SIG-M5 (cell line): ENCODE data around the gene RAI1.

Experiments
- DNase-seq: peaks from one replicate; lab custom pipeline; 2025; lab: John Stamatoyannopoulos, UW

Gene RAI1

DNA sequence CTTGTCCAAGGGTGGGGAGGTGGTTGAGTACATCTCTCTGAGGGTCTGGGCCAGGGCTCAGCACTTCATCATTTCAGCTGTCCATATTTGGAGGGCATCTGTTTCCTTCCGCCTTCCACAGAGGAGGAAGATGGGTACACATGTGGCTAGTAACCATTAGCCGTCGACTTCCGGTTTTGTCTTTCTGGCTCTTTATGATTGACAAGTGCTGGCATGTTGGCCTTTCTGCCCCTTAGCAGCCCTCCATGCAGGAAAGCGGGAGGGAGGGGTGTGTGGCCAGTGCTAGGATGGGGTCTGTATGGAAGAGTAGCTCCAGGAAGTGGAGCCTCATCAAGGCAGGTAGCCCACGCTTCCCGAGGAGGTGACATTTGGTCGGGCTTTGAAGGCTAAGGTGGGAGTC is 69.6 kb downstream of the RAI1 start:
- no peak for DNase-seq

DNA sequence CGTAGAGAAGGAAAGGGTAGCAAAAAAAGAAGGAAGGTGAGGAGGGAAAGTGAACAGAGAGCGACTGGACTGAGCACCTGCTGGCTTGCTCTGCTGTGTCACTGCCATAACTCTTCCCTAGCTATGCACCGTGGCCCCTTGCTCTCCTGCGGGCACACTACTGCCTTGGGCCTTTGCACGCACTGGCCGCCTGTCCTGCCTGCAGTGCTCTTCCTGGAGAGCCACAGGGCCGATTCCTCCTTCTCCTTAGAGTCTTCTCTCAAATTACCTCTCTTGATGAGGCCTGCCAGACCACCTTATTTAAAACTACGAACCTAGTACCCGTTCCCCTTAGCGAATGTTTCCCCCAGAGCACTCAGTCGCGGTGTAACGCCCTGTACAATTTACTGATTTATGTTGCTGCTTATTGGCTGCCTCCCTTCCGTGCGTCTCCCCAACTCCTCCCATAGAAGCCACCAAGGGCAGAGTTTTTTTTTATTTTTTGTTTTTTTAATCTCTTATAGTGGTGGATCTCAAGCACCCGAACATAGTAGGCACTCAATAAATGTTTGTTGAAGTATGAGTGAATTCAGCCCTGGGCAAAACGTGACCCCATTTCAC is 70.3 kb downstream of the RAI1 start:
- no peak for DNase-seq

DNA sequence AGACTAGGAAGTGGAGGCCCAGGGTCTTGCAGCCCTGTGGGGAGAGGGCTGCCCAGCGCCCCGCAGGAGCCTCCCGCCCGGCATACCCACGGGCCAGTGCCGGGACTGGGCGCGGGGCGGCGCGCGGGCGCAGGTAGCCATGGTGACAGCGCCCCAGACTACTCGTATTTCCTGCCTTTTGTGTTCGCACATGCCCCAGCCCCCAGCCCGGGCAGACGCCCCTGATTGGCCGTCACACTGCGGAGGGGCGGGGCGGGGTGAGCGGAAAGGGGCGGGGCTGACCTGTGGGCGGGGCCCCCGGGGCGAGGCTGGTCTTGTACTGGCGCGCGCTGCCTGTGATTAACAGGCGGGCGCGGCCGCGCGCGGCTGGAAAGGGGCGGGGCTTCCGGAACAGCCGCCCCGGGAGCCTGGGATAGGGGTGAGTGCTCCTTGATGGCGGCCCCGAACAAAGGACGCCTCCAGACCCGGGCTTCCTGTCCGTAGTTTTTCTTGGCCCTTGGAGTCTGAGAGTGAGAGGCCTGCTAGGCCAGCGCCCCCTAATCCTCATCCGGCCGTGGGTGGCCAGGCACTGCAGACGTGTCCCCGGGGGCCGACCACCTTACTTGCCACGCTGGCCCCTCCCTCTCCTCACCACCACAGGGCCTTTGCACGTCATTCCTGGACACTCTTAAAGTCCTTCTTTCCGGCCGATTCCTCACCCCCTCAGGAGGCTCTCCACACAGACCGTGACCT is 71.0 kb downstream of the RAI1 start:
- DNase-seq, result peak; percentile 66

DNA sequence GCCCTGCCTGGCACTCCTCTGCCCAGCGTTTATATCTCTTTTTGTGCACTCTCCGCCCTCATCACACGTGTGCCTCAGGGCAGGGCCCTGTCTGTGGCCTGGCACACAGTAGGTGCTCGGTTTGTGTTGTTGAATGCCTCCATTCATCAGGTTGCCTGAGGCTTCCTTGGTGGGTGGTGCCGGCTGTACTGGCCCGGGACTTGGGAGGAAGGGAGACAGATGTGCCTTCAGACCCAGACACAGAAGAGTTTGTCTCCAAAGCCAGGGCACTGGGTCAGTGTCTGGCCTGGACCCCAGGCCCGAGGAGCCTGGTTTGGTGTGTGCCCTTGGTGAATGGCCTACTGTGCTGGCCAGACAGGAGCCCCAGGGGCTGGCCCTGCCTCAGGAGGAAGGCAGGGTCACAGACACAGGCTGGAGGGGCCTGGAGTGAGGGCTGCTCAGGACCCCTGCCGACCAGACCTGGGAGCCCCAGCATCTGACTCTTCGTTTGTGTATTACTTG is 71.6 kb downstream of the RAI1 start:
- no peak for DNase-seq

DNA sequence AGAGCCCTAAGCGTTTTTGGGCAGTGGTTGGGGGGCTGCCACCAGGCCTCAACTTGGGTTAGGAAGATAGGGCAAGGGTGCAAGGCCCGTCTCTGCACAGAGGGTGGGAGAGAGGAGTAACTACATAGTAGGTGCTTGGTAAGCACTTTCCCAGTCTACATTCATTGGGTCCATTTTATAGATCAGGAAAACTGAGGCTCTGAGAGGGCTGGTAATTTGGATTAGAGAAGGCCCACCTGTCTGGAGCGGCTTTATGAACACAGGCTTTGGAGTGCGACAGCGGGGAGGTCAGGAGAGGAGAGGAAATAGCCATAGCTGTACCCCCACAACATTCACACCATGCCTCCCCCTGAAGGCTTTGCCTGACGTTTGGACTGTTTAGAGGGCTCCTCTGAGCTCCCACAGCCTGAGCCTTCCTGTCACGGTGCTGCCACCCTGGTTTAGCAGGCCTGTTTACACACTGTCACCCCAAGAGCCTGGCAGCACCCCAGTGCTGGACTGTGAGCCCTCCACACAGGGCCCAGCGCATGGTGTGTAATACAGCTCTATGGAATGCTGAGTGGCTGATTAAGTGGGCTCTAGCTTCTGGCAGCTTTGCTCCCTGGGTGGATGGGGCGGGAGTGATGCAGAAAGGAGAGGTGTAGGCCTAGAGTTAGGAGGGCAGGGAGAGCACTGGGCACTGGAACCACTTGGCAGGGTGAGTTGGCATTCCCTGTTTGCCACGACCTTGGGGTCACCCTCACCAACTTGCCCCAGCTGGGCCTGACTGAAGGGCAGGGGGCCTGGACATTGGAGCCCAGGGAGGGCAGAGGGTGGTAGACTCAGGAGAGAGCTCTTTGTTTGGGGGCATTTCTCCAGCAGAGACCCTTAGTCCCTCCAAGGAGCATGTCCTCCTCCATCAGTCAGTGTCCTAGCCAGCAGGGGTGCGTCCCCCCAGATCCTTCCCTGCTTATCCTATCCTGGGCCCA is 73.7 kb downstream of the RAI1 start:
- DNase-seq, result no peak

DNA sequence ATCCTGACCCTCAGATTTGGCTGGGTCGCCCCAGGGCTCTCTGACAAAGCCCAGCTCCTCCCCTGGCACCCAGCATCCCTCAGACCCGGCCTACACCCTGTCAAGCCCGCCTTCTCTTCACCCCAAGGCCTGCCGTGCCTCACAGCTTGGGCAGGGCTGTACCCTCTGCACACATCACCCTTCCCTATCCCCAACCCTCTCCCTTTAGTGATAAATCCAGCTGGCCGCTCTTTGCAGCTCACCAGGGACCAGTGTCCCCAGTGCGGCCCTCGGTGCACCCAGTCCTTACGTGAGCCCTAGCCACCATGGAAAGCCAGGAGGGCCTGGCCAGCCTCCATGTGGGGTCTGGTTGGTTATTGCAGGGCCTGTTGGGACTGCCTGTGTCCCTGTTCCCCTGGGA is 74.5 kb downstream of the RAI1 start:
- DNase-seq, result no peak

DNA sequence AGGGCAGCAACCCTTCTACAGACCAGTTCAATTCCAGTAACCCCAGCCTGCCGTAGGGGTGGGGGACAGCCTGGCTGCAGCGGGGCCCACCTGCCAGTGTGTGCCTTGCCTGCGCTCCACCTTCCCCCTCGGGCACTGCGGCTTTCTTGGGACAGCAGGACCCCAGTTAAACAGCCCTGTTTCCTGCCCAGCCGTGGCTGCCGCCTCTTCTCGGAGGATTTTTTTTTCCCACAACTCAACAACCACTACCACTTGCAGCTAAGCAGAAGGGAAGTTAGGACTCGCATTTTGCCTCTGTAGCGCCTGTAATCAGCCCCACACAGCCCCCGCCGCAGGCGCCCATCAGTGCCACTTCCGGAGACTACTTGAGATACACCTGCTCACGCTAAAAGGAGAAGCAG is 76.1 kb downstream of the RAI1 start:
- DNase-seq, result no peak

DNA sequence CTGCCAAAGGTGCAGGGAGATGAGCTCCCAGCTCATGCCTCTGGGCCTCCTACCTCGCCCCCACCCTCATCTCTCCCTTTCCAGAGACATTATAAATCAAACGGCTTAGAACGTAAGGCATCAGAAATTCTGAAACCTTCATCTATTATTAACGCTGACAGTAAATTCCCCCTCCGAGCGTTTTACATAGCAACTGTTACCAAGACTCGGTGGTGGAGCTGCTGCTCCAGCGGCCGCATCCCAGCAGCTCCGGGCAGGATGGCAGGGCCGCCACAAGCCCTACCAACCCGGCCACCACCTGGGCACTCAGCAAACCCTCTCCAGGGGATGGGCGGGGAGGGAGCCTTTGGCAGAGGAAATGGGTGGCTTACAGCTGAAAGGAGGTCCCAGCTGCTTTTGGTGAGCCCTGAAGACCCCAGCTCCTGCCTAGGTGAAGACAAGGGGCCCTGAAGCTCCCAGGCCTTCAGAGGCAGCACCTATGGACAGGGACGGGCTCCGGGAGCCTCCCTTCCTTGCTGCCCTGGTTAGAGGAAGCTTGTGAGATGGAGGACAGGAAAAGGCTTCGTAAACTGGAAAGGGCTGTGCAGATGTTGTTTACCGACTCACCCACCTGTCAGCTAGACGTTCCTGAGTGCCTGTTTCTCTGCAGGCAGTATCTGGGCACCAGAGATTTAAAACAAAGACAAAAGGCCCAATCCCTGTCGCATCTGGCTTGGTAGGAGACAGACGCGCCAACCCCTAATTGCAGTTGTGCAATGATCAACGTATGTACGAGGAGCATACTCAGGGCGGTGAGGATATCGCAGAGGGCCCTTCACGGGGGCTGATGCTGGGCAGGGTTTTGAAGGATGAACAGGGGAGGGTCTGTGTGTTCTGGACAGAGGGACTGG is 76.9 kb downstream of the RAI1 start:
- no peak for DNase-seq

DNA sequence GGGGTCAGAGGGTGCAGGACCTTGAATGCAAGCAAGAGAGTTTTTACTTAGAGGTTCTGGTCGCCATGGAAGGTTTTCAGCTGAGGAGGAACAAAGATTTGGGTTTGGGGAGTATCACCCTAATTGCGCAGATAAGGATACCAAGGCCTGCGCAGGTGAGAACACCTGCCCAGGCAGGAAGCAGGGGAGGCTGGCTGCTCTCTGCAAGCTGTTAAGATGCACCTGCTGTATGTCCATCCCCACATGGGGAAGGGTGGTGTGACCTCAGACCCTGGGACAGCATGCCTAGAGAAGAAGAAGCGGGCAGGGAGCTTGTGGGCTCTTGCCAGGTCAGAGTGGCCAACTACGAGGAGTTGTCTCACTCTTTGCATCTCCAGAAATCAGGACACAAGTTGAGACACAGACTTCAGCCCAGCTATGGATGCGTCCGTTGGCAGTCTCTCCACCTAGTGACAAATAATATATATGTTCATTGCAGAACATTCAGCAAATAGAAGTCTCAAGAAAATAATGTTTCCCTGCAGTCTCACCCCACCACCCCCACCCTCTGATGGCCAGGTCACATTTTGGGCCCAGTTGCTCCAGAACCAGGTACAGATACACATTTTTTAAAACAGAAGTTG is 77.8 kb downstream of the RAI1 start:
- no peak for DNase-seq

DNA sequence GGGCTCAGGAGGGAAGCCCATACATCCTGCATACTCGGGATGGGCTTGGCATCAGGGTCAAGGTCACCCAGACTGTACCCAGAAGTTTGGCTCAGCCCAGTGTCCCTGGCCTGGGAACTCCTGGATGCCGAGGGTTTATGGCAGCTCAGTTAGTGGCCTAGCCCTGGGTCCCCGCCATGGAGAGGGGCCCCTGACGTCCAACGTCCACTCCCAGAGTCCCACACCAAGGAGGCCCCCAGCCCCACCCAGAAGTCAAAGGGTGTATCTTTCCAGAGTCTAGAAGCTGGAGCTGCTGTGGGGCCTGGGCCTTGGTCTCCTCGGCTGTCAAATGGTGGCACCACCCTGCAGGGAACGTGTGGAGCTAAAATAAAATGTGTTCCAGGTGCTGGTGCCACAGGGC is 79.1 kb downstream of the RAI1 start:
- no peak for DNase-seq

DNA sequence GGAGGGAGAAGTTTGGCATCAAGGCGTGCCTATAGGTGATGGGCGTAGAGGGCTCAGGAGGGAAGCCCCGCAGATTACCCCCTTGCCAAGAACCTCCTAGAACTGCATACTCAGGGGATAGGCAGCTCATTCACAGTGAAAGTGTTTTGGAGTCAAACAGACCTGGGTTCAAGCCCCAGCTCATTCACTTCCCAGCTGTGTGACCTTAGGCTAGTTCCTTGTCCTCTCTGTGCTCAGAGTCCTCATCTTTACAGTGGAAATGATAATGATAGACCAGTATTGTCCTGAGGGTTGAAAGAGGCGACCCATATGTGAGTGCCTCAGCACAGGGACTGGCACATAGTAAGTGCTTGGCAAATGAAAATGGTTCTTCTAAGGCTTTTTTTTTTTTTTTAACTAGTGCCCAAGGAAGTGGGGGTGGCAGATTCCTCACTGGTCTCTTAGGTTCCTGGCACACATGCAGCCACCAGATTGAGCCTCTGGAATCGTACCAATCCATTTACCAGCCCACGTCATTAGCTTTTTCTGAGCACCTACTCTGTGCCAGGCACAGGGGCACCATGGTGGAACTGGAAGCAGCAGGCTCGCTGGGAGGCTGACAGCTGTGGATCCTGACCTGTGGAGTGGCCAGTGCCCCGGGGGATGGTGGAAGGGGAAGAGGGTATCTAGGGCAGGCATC is 79.8 kb downstream of the RAI1 start:
- no peak for DNase-seq

DNA sequence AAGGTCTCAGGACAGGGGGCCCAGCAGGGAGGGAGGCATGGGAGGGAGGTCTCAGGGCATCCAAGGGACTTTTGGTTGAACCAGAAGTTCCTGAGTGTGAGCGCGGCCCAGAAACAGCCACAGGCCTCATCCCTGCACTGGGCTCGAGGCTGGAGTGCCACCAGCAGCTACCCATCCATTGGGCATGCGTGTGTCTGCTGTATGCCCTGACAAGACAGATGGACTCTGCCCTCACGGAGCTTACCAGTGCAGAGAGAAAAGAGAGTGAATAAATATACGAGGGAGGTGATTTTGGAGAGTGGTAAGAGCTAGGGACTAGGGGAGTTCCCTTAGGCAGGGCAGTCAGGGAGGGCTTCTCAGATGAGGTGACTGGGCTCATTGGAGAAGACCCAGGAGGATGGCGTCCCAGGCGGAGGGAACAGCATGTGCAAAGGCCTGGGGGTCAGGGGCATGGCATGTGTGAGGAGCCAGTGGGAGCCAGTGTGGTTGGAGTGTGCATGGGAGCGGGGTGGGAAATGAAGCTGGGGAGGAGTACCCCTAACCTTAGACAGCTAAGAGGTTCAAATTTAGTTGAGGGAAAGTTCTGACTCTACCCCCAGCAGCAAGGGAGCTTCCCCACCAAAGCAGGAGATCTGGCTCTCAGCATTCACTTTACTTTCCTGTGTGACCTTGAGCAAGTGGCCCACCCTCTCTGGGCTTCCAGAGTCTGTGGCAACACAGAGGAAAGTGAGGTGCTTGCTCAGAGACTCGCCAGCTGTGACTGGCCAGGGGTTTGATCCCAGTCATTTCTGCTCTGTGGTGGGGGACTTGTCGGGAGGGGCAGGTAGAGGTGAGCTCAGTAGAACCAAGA is 80.9 kb downstream of the RAI1 start:
- no peak for DNase-seq

DNA sequence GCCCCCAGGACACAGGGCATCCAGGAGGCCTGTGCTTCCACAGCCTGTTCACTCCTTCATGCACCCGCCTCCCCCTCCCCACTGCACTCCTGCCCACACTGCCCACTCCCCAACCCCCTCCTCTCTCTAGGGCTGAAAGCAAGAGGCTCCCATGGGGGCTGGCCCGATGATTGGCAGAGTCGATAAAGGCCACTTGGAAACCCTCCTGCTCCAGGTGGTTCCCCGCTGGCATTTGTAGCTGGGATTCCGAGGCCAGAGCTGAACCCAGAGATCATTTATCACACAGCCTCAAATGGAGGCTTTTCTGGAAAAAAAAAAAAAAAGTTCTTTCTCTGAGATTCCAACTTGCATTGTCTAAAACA is 81.5 kb downstream of the RAI1 start:
- DNase-seq, result no peak

DNA sequence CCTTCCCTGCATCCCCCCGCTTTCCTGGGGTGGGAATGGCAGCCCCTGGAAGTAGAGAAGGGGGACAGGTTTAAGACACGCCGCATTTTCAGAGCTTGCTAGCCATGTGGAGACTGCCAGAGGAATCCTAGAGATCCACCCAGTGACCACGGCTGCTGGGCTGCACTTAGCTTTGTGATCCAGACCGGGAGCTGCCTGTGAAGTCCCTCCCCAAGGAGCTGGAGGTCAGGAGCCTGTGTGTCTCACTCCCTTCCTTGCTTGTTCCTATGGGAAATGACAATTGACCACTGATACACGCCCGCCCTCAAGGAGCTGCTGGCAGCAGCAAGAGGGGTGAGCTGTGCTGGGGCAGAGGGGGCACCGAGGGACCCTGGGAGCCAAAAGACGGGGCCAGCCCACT is 81.9 kb downstream of the RAI1 start:
- DNase-seq, result no peak

DNA sequence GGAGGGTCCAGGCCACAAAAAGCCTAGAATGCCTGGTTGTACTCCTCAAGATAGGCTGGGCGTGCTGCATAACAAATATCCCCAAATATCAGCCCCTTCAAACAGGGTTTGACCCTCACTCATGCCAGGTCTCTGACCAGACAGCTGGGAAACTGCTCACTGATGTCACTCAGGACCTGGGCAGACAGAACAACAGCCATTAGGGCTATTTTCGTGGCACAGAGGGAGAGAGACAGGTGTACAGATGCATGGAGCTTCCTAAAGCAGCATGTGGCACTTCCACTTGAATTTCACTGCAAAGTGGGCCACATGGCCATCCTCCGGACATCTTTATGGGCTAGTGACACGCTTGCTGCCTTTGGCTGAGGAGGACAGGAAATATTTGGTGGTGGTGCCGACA is 82.5 kb downstream of the RAI1 start:
- no peak for DNase-seq

DNA sequence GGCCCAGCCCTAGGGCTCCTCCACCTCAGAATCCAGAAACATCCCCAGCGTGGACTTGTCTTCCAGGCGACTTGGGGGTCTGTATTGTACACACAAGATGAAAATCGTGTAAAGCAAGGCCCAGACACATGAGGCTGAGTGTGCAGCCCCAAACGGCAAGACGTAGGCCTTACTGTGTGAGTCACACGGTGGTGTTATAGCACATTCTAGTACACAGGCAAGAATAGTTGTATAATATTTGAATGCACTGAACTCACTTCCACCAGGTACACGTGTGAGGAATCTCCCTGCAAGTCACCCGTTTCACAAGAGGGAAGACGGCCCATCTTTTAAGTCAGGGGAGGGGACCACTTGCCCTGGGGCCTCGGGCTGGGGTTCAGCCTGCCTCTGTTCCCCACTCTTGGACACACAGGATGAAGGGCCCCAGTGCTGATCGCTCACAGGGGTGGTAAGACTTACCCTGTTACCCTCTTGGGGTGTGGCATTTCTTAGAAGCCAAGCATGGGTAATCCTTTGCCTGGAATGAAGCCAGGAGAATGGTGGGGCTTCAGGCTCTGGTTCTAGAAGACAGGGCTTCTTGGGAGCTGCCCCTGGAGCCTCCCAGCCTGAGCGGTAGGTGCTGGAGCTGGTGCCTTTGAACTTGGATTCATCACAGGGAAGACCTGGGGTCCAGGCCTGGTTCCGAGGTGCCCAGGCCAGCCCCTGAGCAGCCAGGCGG is 84.3 kb downstream of the RAI1 start:
- no peak for DNase-seq

DNA sequence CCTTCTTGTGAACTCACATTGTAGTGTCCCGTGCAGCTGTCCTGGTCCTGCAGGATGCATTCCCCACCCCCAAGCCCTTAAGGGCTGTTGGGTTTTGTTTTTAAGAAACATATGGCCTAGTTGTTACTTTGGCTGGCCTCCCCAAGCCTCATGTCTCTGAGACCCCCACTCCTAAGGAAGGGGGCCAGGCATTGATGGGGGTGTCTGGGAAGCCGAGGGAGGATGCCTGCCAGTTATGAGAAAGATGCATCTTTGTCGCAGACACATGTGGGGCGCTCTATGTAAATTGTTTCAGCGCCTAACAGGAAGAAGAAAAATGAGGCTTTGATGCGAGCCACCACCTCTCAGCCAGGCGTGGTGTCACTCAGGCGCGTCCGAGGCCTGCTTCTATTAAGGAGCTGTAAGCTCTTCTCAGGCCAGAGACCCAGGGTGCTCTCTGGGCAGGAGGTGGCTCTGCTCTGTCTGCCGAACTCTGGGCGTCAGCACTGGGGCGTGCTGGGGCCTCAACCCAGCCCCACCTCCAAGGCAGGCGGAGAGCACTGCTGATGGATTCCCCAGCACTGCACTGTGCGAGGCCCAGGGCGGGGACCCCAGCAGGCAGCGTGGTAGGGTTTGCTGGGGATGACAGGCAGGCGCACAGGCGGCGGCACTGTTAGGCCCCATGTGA is 85.0 kb downstream of the RAI1 start:
- no peak for DNase-seq

DNA sequence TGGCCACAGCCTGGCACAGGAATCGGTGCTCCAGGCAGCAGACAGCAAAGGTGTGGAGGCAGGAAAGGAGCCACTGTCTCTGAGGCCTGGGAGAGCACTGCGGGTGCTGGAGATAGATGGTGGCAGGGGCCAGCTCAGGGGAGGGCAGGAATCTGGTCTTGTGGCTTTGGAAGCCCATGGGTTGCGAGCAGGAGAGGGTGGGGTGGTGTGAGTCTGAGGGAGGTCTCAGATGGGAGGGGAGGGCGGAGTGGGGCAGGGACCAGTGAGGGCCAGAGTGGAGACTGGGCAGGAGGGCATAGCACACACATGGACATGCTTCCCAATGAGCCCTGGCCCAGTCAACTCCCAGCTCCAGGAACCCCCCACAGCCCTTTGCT is 85.5 kb downstream of the RAI1 start:
- no peak for DNase-seq
